G401 (cell line): ENCODE results near the gene PTBP1. TPM values are rescaled to one million over a fixed set of nuclear protein-coding genes. Genes with fewer than 3 reads are reported as not detected.

Experiments used
- total RNA-seq: library from RNA; depleted of rRNA; stranded (reverse); fragments of >200 nt; shearing (Covaris generic); gene quantifications from 2 replicates; pipeline ENCODE4 v1.2.3, GENCODE V29; 2014; rRNA removed

The PTBP1 gene
- total RNA-seq, 1 experiment from 2014 or later: 361 TPM

Other genes with a start within 250 kb of the PTBP1 start
- gene BSG, start 224.9 kb upstream of the PTBP1 start, total RNA-seq: 618 and 674 TPM in 2 replicates
- gene HCN2, start 207.6 kb upstream of the PTBP1 start, total RNA-seq: 6.0 and 6.7 TPM in 2 replicates
- 62.0 and 62.8 TPM in 2 replicates for gene POLRMT, start 163.9 kb upstream of the PTBP1 start, total RNA-seq
- gene FGF22, start 157.6 kb upstream of the PTBP1 start, total RNA-seq: not detected in 2 replicates
- 44.5 and 48.7 TPM in 2 replicates for gene RNF126, start 134.2 kb upstream of the PTBP1 start, total RNA-seq
- 15.0 and 26.0 TPM in 2 replicates for gene FSTL3, start 121.1 kb upstream of the PTBP1 start, total RNA-seq
- gene PRSS57, start 102.0 kb upstream of the PTBP1 start, total RNA-seq: not detected in 2 replicates
- gene PALM, start 88.5 kb upstream of the PTBP1 start, total RNA-seq: 30.0 and 49.6 TPM in 2 replicates
- gene MISP, start 46.3 kb upstream of the PTBP1 start, total RNA-seq: 1.2 and 2.8 TPM in 2 replicates
- gene PLPPR3, start 24.5 kb downstream of the PTBP1 start, total RNA-seq: 47.9 and 54.5 TPM in 2 replicates
- gene AZU1, start 30.4 kb downstream of the PTBP1 start, total RNA-seq: 0.25 TPM in 1 of 2 replicates, not detected in the other
- 2.3 TPM in 1 of 2 replicates, not detected in the other for gene PRTN3, start 43.5 kb downstream of the PTBP1 start, total RNA-seq
- not detected in 2 replicates for gene ELANE, start 54.9 kb downstream of the PTBP1 start, total RNA-seq
- gene CFD, start 62.2 kb downstream of the PTBP1 start, total RNA-seq: 3.6 and 6.1 TPM in 2 replicates
- 51.0 and 58.7 TPM in 2 replicates for gene MED16, start 95.7 kb downstream of the PTBP1 start, total RNA-seq
- not detected in 2 replicates for gene RNU6-9, start 96.0 kb downstream of the PTBP1 start, total RNA-seq
- 12.7 and 13.9 TPM in 2 replicates for gene R3HDM4, start 115.8 kb downstream of the PTBP1 start, total RNA-seq
- gene KISS1R, start 119.9 kb downstream of the PTBP1 start, total RNA-seq: 1.8 and 1.9 TPM in 2 replicates
- 95.4 and 103 TPM in 2 replicates for gene ARID3A, start 128.6 kb downstream of the PTBP1 start, total RNA-seq
- gene WDR18, start 186.9 kb downstream of the PTBP1 start, total RNA-seq: 176 and 280 TPM in 2 replicates
- gene GRIN3B, start 203.0 kb downstream of the PTBP1 start, total RNA-seq: 0.74 and 3.5 TPM in 2 replicates
- gene TMEM259, start 223.7 kb downstream of the PTBP1 start, total RNA-seq: 131 and 142 TPM in 2 replicates
- gene RNU6-2, start 224.1 kb downstream of the PTBP1 start, total RNA-seq: not detected in 2 replicates
- gene CNN2, start 229.2 kb downstream of the PTBP1 start, total RNA-seq: 245 and 296 TPM in 2 replicates
- gene ABCA7, start 242.7 kb downstream of the PTBP1 start, total RNA-seq: 6.2 and 13.9 TPM in 2 replicates